Thoracic aorta (tissue), 2 donors: ENCODE results near the gene PLSCR3. TPM values are rescaled to one million over a fixed set of nuclear protein-coding genes. Genes with fewer than 3 reads are reported as not detected.

Experiments used
- ATAC-seq: fragments of 150-250 bp; one replicate; pipeline ENCODE4 v1.8.0; 2017; ENCODE audit warnings: low read depth; ENCODE audit not compliant: insufficient number of reproducible peaks, low FRiP score
- DNase-seq: peaks from one replicate; pipeline ENCODE4 v3.0.0-alpha.2; 2020; ENCODE audit warnings: low spot score
- H3K27ac ChIP-seq, 2 donors: fragments of 200-600 bp; sonication (generic); 1 replicate in 1 of 2; 2 replicates in 1 of 2; pipeline ENCODE4 v1.5.1; 2016; ENCODE audit warnings: mild to moderate bottlenecking in 2 of 2, moderate library complexity in 2 of 2
- H3K27me3 ChIP-seq: fragments of 200-600 bp; sonication (generic); replicated peaks from 2 replicates; pipeline ENCODE4 v1.6.0; 2016; ENCODE audit warnings: mild to moderate bottlenecking; ENCODE audit not compliant: insufficient read depth
- H3K36me3 ChIP-seq: fragments of 200-600 bp; sonication (generic); one replicate; pipeline ENCODE4 v1.5.1; 2016
- H3K4me1 ChIP-seq, 2 donors: fragments of 200-600 bp; sonication (generic); 1 replicate in 1 of 2; 2 replicates in 1 of 2; pipeline versions ENCODE4 v1.5.1 to v1.6.0; 2016; ENCODE audit warnings: low read depth in 2 of 2, mild to moderate bottlenecking in 1 of 2; ENCODE audit not compliant: control insufficient read depth in 1 of 2
- H3K4me3 ChIP-seq: fragments of 200-600 bp; sonication (generic); 2 replicates; pipeline ENCODE4 v1.5.1; 2016; ENCODE audit warnings: mild to moderate bottlenecking
- H3K9me3 ChIP-seq: fragments of 200-600 bp; sonication (generic); 2 replicates; pipeline ENCODE4 v1.5.1; 2016
- total RNA-seq, 2 donors: library from RNA; depleted of rRNA; stranded (reverse); fragments of >200 nt; gene quantifications; one replicate each; pipeline versions ENCODE4 v1.1.0 to v1.2.3, GENCODE V29; 2016
- TF ChIP-seq, protein P1 (sequence below): fragments of 200-600 bp; sonication (generic); IDR thresholded peaks from one replicate; pipeline ENCODE4 v1.5.1; 2019; ENCODE audit warnings: antibody characterized with exemption

PLSCR3 gene
- total RNA-seq, 2 donors from 2014 or later = 31.0 to 49.4 TPM

- no peak overlapping the region for H3K27ac ChIP-seq
- H3K4me3 ChIP-seq = no peak overlapping the region
- no peaks in the 10 kb centered on the region for H3K9me3 ChIP-seq
- no peaks in the 10 kb centered on the region for H3K36me3 ChIP-seq
- ATAC-seq = no peak
- no peaks in the 10 kb centered on the region for H3K27me3 ChIP-seq
- DNase-seq = no peak
- H3K4me1 ChIP-seq = no peaks in the 10 kb centered on the region
- TF ChIP-seq, protein P1, sequence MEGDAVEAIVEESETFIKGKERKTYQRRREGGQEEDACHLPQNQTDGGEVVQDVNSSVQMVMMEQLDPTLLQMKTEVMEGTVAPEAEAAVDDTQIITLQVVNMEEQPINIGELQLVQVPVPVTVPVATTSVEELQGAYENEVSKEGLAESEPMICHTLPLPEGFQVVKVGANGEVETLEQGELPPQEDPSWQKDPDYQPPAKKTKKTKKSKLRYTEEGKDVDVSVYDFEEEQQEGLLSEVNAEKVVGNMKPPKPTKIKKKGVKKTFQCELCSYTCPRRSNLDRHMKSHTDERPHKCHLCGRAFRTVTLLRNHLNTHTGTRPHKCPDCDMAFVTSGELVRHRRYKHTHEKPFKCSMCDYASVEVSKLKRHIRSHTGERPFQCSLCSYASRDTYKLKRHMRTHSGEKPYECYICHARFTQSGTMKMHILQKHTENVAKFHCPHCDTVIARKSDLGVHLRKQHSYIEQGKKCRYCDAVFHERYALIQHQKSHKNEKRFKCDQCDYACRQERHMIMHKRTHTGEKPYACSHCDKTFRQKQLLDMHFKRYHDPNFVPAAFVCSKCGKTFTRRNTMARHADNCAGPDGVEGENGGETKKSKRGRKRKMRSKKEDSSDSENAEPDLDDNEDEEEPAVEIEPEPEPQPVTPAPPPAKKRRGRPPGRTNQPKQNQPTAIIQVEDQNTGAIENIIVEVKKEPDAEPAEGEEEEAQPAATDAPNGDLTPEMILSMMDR = no peak
These were observed 35.4 kb upstream of the PLSCR3 start for GRCh38 chr17:7429722-7430121.

- H3K27me3 ChIP-seq = no peaks in the 10 kb centered on the region
- no peak for ATAC-seq
- no peak within 1 kb of the TSS for H3K27ac ChIP-seq
- TF ChIP-seq, protein P1 = no peak
- no peaks in the 10 kb centered on the region for H3K9me3 ChIP-seq
- no peaks in the 10 kb centered on the region for H3K4me1 ChIP-seq
- H3K4me3 ChIP-seq = no peak within 1 kb of the TSS
- DNase-seq = no peak
- no peaks in the 10 kb centered on the region for H3K36me3 ChIP-seq
These were observed 34.2 kb upstream of the PLSCR3 start, which contains the start of gene SPEM3 for GRCh38 chr17:7428557-7428956. Gene SPEM3 (plus strand): TSS chr17:7428857. CDS start chr17:7428903, 46 bp downstream.

DNA sequence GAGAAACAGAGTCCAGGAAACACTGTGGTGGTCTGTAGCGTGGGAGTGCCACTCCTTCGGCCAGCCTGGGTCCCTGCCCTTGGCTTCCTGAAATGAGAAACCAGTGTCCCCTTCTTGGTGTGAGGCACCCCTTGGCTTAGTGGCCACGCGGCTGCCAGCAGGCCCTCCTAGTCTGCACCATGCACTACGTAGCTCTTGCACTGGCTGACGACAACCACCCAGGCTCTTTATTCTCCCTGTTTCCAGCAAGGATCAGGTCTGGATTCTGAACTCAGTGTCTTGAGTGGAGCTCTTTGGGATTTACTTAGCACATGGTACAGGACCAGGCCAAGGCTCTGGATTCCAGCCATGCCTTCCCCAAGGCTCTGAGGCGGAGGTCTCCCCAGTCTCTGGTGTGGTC is 33.2 kb upstream of the PLSCR3 start:
- no peak overlapping the region for H3K4me3 ChIP-seq
- H3K9me3 ChIP-seq = no peaks in the 10 kb centered on the region
- no peaks in the 10 kb centered on the region for H3K27me3 ChIP-seq
- no peaks in the 10 kb centered on the region for H3K4me1 ChIP-seq
- H3K36me3 ChIP-seq = no peaks in the 10 kb centered on the region
- H3K27ac ChIP-seq = no peak overlapping the region
- no peak for DNase-seq
- ATAC-seq = no peak
- TF ChIP-seq, protein P1 = no peak

DNA sequence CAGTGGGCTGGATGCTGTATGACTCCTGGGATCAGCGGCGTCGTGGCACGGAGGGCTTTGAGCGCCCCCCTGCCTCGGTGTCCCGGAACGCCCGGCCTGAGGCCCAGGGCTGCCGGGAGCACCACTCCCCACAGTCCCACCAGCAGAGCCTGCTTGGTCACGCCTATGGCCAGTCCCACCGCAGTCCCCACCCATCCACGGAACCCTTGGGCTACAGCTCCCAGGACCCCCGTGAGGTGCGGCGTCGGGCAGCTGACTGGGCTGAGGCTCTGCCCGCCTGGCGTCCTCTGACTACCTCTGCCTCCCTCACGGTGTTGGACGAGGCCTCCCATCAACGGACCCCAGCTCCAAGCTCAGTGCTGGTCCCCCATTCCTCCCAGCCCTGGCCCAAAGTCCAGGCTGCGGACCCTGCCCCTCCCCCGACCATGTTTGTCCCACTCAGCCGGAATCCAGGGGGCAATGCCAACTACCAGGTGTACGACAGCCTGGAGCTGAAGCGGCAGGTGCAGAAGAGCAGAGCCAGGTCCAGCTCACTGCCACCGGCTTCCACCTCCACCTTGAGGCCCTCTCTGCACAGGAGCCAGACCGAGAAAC is 32.7 kb upstream of the PLSCR3 start:
- ATAC-seq (no peak), DNase-seq (no peak)
- H3K9me3 ChIP-seq = no peaks in the 10 kb centered on the region
- H3K27me3 ChIP-seq = no peaks in the 10 kb centered on the region
- no peak overlapping the region for H3K4me3 ChIP-seq
- no peaks in the 10 kb centered on the region for H3K4me1 ChIP-seq
- TF ChIP-seq, protein P1 = no peak
- no peaks in the 10 kb centered on the region for H3K36me3 ChIP-seq
- no peak overlapping the region for H3K27ac ChIP-seq

DNA sequence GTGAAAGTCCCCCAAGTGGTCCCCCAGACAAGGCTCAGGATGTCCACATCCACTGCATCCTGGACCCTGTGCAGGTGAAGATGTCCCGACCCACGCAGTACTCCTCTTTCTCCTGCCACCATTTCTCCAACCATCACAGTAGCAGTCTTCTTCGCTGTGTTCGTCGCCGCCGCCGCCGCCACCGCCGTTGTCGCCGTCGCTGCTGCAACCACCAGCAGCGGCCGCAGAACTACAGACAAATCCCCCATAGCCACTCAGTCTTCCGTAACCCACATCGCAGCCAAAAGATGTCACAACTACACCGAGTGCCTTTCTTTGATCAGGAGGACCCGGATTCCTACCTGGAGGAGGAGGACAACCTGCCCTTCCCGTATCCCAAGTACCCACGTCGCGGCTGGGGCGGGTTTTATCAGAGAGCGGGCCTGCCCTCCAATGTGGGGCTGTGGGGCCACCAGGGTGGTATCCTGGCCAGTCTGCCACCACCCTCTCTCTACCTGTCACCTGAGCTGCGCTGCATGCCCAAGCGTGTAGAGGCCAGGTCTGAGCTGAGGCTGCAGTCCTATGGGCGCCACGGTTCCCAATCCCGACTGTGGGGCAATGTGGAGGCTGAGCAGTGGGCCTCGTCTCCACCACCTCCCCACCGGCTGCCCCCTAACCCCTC is 32.0 kb upstream of the PLSCR3 start:
- H3K27ac ChIP-seq = no peak overlapping the region
- H3K27me3 ChIP-seq = no peaks in the 10 kb centered on the region
- ATAC-seq = no peak
- no peaks in the 10 kb centered on the region for H3K9me3 ChIP-seq
- no peak for DNase-seq
- TF ChIP-seq, protein P1 = no peak
- no peak overlapping the region for H3K4me3 ChIP-seq
- no peaks in the 10 kb centered on the region for H3K36me3 ChIP-seq
- H3K4me1 ChIP-seq = no peaks in the 10 kb centered on the region
